Astrocyte (in vitro differentiated cells and primary cell): ENCODE measurements around the gene CARD8.

Source experiments
- EZH2 ChIP-seq: IDR thresholded peaks from 2 replicates; pipeline ENCODE4 v1.6.1; 2012; ENCODE audit warnings: mild to moderate bottlenecking, low read length, inconsistent platforms; ENCODE audit not compliant: insufficient read depth
- TF ChIP-seq, protein P1 (sequence below): IDR thresholded peaks from 2 replicates; pipeline ENCODE4 v1.5.1; 2011; ENCODE audit warnings: low read depth, mild to moderate bottlenecking, inconsistent platforms, low read length, moderate library complexity; ENCODE audit not compliant: insufficient read depth

DNA sequence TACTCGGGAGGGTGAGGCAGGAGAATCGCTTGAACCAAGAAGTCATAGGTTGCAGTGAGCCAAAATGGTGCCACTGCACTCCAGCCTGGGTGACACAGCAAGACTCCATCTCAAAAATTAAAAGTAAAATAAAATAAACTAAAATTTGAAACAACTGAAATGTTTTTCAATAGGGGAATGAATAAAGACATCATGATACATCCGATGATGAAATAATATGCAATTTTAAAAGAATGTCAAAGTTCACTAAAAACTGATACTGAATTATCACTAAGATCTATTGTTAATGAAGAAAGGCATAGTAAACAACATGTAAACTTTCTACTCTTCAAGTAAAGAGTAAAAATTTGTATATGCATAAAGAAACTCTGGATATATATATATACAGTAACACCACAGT, 8.5 kb downstream of the CARD8 start:
- TF ChIP-seq, protein P1, sequence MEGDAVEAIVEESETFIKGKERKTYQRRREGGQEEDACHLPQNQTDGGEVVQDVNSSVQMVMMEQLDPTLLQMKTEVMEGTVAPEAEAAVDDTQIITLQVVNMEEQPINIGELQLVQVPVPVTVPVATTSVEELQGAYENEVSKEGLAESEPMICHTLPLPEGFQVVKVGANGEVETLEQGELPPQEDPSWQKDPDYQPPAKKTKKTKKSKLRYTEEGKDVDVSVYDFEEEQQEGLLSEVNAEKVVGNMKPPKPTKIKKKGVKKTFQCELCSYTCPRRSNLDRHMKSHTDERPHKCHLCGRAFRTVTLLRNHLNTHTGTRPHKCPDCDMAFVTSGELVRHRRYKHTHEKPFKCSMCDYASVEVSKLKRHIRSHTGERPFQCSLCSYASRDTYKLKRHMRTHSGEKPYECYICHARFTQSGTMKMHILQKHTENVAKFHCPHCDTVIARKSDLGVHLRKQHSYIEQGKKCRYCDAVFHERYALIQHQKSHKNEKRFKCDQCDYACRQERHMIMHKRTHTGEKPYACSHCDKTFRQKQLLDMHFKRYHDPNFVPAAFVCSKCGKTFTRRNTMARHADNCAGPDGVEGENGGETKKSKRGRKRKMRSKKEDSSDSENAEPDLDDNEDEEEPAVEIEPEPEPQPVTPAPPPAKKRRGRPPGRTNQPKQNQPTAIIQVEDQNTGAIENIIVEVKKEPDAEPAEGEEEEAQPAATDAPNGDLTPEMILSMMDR = no peak
- no peak for TF ChIP-seq EZH2
